Measurements from ENCODE around the gene RASL10A. TPM values are rescaled to one million over a fixed set of nuclear protein-coding genes. Genes with fewer than 3 reads are reported as not detected.
A peak's percentile ranks its signal among the peaks of the same experiment; 100 is the strongest.

RASL10A gene
- total and polyA plus RNA-seq, 5 donors, result 1.1 to 2.9 (median 1.4) TPM

DNA sequence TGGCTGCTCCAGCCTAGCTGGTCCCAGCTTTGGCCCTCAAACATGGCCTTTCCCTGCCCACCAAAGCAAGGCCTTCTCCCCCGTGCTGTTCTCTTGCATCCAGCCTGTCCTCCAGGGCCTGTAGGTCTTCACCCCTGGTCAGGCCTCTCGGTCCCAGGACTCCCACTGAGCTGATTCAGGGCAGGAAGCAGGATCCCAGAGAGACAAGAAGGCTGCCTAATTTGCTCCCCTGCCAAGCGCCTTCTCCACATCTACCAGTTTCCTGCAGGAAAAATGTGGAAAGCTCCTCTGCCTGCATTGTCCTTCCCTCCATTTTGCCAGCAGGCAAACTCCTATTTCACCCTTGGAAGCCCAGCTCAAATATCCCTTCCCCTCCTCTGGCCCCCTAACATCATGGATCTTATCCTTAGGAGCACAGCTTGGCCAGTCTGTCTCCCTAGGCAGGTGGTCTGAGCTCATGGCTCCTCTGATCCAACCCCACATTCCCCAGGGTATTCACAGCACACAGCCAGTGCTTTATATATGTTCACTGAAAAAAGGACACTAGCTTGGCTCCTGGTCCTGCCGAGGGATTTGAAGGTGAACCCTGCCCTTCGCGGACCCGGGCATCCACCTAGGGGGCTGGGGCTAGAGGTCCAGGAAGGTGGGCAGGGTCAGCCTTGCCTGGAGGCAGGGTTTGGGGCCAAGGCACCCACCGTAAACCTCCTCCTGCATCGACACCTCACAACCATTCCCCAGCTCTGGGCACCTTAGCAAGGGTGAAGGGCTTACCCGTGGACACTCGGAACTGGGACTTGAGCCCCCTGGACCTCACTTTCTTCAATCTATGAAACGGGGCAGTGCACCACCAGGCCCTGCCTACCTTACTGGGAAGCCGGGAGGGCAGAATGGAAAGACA lies 48.7 kb downstream of the RASL10A start:
- peak in 1 of 2 donors; percentile 7 for ATAC-seq
- no peaks in the 10 kb centered on the region for H3K9me3 ChIP-seq (ENCODE audit: control insufficient read depth, low read length)
- intact Hi-C loops (cut with DNase I), result no loop called here
- WGBS, result 16% methylated on average over 13 of the region's 13 CpGs
- no peaks in the 10 kb centered on the region for H3K27me3 ChIP-seq (ENCODE audit: control insufficient read depth, insufficient read depth)
- H3K4me3 ChIP-seq (ENCODE audit: low read length), result peak overlapping the region; percentile 98
- peak in 1 of 3 donors; percentile 36 for DNase-seq
- peaks cover 9% of the 10 kb centered on the region for H3K4me1 ChIP-seq (ENCODE audit: control insufficient read depth, insufficient read depth, low read length)
- peak overlapping the region; percentile 97 for H3K27ac ChIP-seq (ENCODE audit: low read length)

DNA sequence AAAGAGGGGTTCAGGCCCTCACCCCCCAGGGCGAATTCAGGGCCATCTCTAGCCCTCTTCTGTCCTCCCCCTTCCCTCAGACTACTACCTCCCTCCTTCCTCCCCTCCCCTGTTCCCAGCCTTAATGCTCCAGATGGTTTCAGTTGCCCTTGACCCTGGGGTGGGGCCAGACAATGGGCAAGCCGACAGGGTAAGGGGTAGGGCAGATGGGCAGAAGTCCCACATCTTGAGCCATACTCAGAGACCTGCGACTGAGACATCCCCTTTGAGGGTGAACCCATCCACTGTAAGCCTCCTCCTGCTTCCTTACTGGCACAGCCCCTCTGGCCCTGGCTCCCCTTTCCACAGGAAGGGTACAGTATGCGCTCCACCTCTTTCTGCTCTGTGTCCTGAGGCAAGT lies 49.6 kb downstream of the RASL10A start:
- H3K27me3 ChIP-seq (ENCODE audit: control insufficient read depth, insufficient read depth), result no peaks in the 10 kb centered on the region
- DNase-seq (peak in 2 of 3 donors; percentile 37 to 53), ATAC-seq (no peak)
- H3K27ac ChIP-seq (ENCODE audit: low read length), result no peak overlapping the region
- 61% methylated on average over 4 of the region's 4 CpGs for whole genome bisulfite sequencing
- H3K4me3 ChIP-seq (ENCODE audit: low read length), result no peak overlapping the region
- peaks cover 8% of the 10 kb centered on the region for H3K4me1 ChIP-seq (ENCODE audit: control insufficient read depth, insufficient read depth, low read length)
- intact Hi-C loops (cut with DNase I), result no loop called here
- no peaks in the 10 kb centered on the region for H3K9me3 ChIP-seq (ENCODE audit: control insufficient read depth, low read length)

DNA sequence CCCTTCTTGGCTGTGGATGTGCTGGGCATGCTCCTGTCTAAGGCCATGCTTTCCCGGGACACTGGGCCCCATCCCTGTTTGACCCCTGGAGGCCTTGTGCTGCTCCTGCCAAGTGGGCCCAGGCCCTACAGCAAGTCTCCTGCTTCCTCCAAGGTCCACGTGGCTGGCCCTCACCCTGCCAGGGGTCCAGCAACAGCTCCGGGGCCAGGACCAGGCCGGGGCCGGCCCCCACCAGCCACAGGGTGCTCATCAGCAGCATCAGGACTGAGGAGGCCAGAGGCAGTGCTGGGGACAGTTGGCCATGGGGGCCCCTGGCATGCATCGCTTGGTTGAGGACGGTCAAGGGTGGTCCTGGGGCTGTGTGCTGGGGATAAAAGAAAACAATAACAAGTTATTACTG lies 50.2 kb downstream of the RASL10A start:
- DNase-seq (peak in 1 of 3 donors; percentile 25), ATAC-seq (no peak)
- WGBS, result 88% methylated on average over 7 of the region's 7 CpGs
- Histone ChIP-seq H3K9me3 (ENCODE audit: control insufficient read depth, low read length) (no peaks in the 10 kb centered on the region), H3K4me3 (ENCODE audit: low read length) (no peak overlapping the region), H3K4me1 (ENCODE audit: control insufficient read depth, insufficient read depth, low read length) (peaks cover 8% of the 10 kb centered on the region), H3K27me3 (ENCODE audit: control insufficient read depth, insufficient read depth) (no peaks in the 10 kb centered on the region), H3K27ac (ENCODE audit: low read length) (no peak overlapping the region)
- intact Hi-C loops (cut with DNase I), result no loop called here

DNA sequence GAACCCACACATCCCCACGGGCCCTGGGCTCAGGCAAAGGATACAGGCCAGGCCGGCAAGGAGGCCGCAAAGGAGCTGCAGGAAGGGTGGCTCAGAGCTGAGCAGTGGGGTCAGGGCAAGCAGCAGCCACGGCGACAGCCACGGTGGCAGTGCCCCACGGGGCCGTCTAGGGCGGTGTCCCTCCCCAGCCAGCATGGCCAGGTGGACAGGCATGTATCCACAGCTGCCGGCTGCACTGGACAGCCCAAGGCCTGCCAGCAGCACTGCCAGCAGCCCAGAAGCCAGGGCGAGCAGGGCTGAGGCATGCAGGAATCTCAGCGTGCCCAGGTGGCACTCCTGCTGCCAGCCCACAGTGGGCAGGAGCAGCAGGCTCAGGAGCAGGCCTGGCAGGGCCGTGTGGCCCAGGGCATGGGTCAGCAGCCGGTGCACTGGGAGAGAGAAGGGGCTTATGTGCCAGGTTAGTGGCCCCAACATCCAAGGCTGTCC lies 51.7 kb downstream of the RASL10A start:
- no peak overlapping the region for H3K27ac ChIP-seq (ENCODE audit: low read length)

More for the DNA sequence above, 51.7 kb downstream of the RASL10A start:
- no peak for ATAC-seq
- intact Hi-C loops (cut with DNase I), result no loop called here
- DNase-seq, result peak in 1 of 3 donors; percentile 45
- Histone ChIP-seq H3K27me3 (ENCODE audit: control insufficient read depth, insufficient read depth) (no peaks in the 10 kb centered on the region), H3K9me3 (ENCODE audit: control insufficient read depth, low read length) (no peaks in the 10 kb centered on the region), H3K4me3 (ENCODE audit: low read length) (no peak overlapping the region), H3K4me1 (ENCODE audit: control insufficient read depth, insufficient read depth, low read length) (peaks cover 8% of the 10 kb centered on the region)
- WGBS, result 84% methylated on average over 14 of the region's 14 CpGs

Small RNA genes lying within 50 kb of the gene (microRNA-seq; reads per million reads assigned to microRNA genes)
- 8.0 to 18.5 reads per million in 2 donors for gene MIR3653

Other genes starting within 250 kb of the RASL10A start
- gene KREMEN1, start 242.7 kb downstream of the RASL10A start, total RNA-seq, result 10 to 100 TPM; 53.6 to 73.0 (median 67.8) TPM
- gene KREMEN1, start 242.7 kb downstream of the RASL10A start, polyA plus RNA-seq, result 37.2 TPM
- gene EMID1, start 109.8 kb downstream of the RASL10A start, total RNA-seq, result 1 to 10 TPM in 2 of 4 donors, under 1 TPM in 2; 0.74 to 1.6 (median 0.99) TPM
- gene EMID1, start 109.8 kb downstream of the RASL10A start, polyA plus RNA-seq, result 0.95 TPM
- 10 to 100 TPM; 16.8 to 19.3 (median 17.8) TPM for gene RHBDD3, start 47.7 kb downstream of the RASL10A start, total RNA-seq
- gene RHBDD3, start 47.7 kb downstream of the RASL10A start, polyA plus RNA-seq, result 20.8 TPM
- gene EWSR1, start 47.4 kb downstream of the RASL10A start, total RNA-seq, result 100 to 1,000 TPM; 136 to 162 (median 151) TPM
- 119 TPM for gene EWSR1, start 47.4 kb downstream of the RASL10A start, polyA plus RNA-seq
- 10 to 100 TPM; 17.1 to 25.7 (median 22.6) TPM for gene GAS2L1, start 9.0 kb downstream of the RASL10A start, total RNA-seq
- gene GAS2L1, start 9.0 kb downstream of the RASL10A start, polyA plus RNA-seq, result 16.9 TPM
- 10 to 100 TPM; 33.5 to 44.6 (median 40.3) TPM for gene AP1B1, start 72.9 kb upstream of the RASL10A start, total RNA-seq
- 21.7 TPM for gene AP1B1, start 72.9 kb upstream of the RASL10A start, polyA plus RNA-seq
- gene RFPL1, start 122.9 kb upstream of the RASL10A start, total RNA-seq, result not detected
- not detected for gene RFPL1, start 122.9 kb upstream of the RASL10A start, polyA plus RNA-seq
- under 1 TPM; 0.14 to 0.45 (median 0.33) TPM for gene NEFH, start 164.5 kb upstream of the RASL10A start, total RNA-seq
- 0.38 TPM for gene NEFH, start 164.5 kb upstream of the RASL10A start, polyA plus RNA-seq
- 10 to 100 TPM; 31.0 to 58.9 (median 42.3) TPM for gene THOC5, start 238.1 kb upstream of the RASL10A start, total RNA-seq
- 30.5 TPM for gene THOC5, start 238.1 kb upstream of the RASL10A start, polyA plus RNA-seq